ENCODE results near the gene POU4F1. TPM values are rescaled to one million over a fixed set of nuclear protein-coding genes. Genes with fewer than 3 reads are reported as not detected.
"Not testable (repeated sequence)": the region's sequence is repeated elsewhere in the genome, so short reads cannot be mapped to it uniquely, and the experiment has no call there.

Gene POU4F1
- total and polyA plus RNA-seq, 2 of the 13 experiments (the other 11 are each of a cell fraction or from before 2014, with no cell fraction given): 1.0 to 1.1 TPM

GRCh38 chr13:78649997-78650716 is 46.8 kb upstream of the POU4F1 start:
- no peak overlapping the region for H3K4me2 ChIP-seq (ENCODE audit: low read depth, low read length)
- no TSS peak for BruUV-seq (replicated peaks)
- CTCF ChIA-PET (ENCODE audit: low intra/inter-chr PET ratio, low total read pairs): no interaction called here
- 0 out of 2 replicates have a peak, but pooled peaks cover 5% of the 10 kb centered on the region for H4K20me1 ChIP-seq (ENCODE audit: insufficient read depth, low read length)
- peaks cover 90% of the 10 kb centered on the region for H3K79me2 ChIP-seq (ENCODE audit: insufficient read depth, low read length)
- ATAC-seq (no peak), FAIRE-seq (no peak), DNase-seq (ENCODE audit: low spot score) (no peak)
- H3K27ac ChIP-seq (ENCODE audit: extremely low read length, insufficient read depth, low read length): no peak overlapping the region
- WGBS (ENCODE audit: low lambda C conversion rate): 92% methylated on average over 3 of the region's 3 CpGs
- no peaks in the 10 kb centered on the region for H3K36me3 ChIP-seq (replicated peaks in 1 of 2; ENCODE audit: control insufficient read depth in 1 of 2, insufficient read depth in 2 of 2, low read length in 2 of 2)
- intact Hi-C loops (cut with micrococcal nuclease; ENCODE audit: unreplicated experiment): no loop called here
- in situ Hi-C loops (cut with HindIII; ENCODE audit: extremely low pct_ligation_motif_present, low pct_unique_long_range_greater_than_20kb): no loop called here
- peaks cover 61% of the 10 kb centered on the region for H3K4me1 ChIP-seq (ENCODE audit: insufficient read depth, low read length)
- TF ChIP-seq PPARG (CRISPR knock-in tag; conservative IDR thresholded peaks at IDR 0.05) (no peak), NR2F6 (IDR thresholded peaks at IDR 0.05) (no peak), NR2F6 (CRISPR knock-in tag; IDR thresholded peaks at IDR 0.05) (no peak), ZNF564 (CRISPR knock-in tag; IDR thresholded peaks at IDR 0.05) (no peak), ZC3H4 (CRISPR knock-in tag; IDR thresholded peaks at IDR 0.05; ENCODE audit: borderline replicate concordance) (no peak)
- no peak overlapping the region for H3K9ac ChIP-seq (ENCODE audit: insufficient read depth, low read depth, low read length)
- no peaks in the 10 kb centered on the region for H3K27me3 ChIP-seq (ENCODE audit: control insufficient read depth in 1 of 2, insufficient read depth in 2 of 2, low read length in 2 of 2)
- POLR2A ChIA-PET: no interaction called here
- H3K4me3 ChIP-seq (replicated peaks in 1 of 3; ENCODE audit: insufficient read depth in 1 of 3, low read depth in 2 of 3, low read length in 3 of 3): no peak overlapping the region
- H2AFZ ChIP-seq (ENCODE audit: low read length): no peak overlapping the region
- no peaks in the 10 kb centered on the region for H3K9me3 ChIP-seq (ENCODE audit: low read length)

GRCh38 chr13:78647109-78647678 is 43.8 kb upstream of the POU4F1 start:
- Histone ChIP-seq H3K9ac (ENCODE audit: insufficient read depth, low read depth, low read length) (peak overlapping the region; percentile 41), H3K4me2 (ENCODE audit: low read depth, low read length) (peak overlapping the region; percentile 68), H3K27ac (ENCODE audit: extremely low read length, insufficient read depth, low read length) (peak overlapping the region; percentile 83), H3K4me3 (replicated peaks in 1 of 3; ENCODE audit: insufficient read depth in 1 of 3, low read depth in 2 of 3, low read length in 3 of 3) (peak overlapping the region in 2 of 3 experiments; percentile 17 to 64; a peak in 3 of 6 replicates), H3K79me2 (ENCODE audit: insufficient read depth, low read length) (peaks cover 85% of the 10 kb centered on the region), H3K4me1 (ENCODE audit: insufficient read depth, low read length) (peaks cover 67% of the 10 kb centered on the region)
- BruUV-seq (replicated peaks); H3K27me3 ChIP-seq (ENCODE audit: control insufficient read depth in 1 of 2, insufficient read depth in 2 of 2, low read length in 2 of 2); H3K9me3 ChIP-seq (ENCODE audit: low read length); in situ Hi-C loops (cut with HindIII; ENCODE audit: extremely low pct_ligation_motif_present, low pct_unique_long_range_greater_than_20kb); CTCF ChIA-PET (ENCODE audit: low intra/inter-chr PET ratio, low total read pairs); FAIRE-seq; POLR2A ChIA-PET; H4K20me1 ChIP-seq (ENCODE audit: insufficient read depth, low read length); H2AFZ ChIP-seq (ENCODE audit: low read length); H3K36me3 ChIP-seq (replicated peaks in 1 of 2; ENCODE audit: control insufficient read depth in 1 of 2, insufficient read depth in 2 of 2, low read length in 2 of 2): not testable (repeated sequence)
- WGBS (ENCODE audit: low lambda C conversion rate): 7% methylated on average over 10 of the region's 11 CpGs
- peak; percentile 27 for DNase-seq (ENCODE audit: low spot score)
- peak; percentile 67 for ATAC-seq
- intact Hi-C loops (cut with micrococcal nuclease; ENCODE audit: unreplicated experiment): loop anchor here (2.0 kb wide), 1 partner anchor 38 kb away; no protein-coding TSS in a partner anchor
- TF ChIP-seq PITX1 (CRISPR knock-in tag; IDR thresholded peaks at IDR 0.05): peak; percentile 32
- peak; percentile 100 for TF ChIP-seq ZBTB39 (CRISPR knock-in tag; IDR thresholded peaks at IDR 0.05)
- peak; percentile 77 for TF ChIP-seq PAXIP1 (CRISPR knock-in tag; conservative IDR thresholded peaks at IDR 0.05)
